ENCODE measurements around the gene KIF26B. TPM values are rescaled to one million over a fixed set of nuclear protein-coding genes. Genes with fewer than 3 reads are reported as not detected.

KIF26B gene
- polyA plus RNA-seq, 1 donor (not counting 4 experiments of a cell fraction or from before 2014, with no cell fraction given), result 0.58 TPM

DNA sequence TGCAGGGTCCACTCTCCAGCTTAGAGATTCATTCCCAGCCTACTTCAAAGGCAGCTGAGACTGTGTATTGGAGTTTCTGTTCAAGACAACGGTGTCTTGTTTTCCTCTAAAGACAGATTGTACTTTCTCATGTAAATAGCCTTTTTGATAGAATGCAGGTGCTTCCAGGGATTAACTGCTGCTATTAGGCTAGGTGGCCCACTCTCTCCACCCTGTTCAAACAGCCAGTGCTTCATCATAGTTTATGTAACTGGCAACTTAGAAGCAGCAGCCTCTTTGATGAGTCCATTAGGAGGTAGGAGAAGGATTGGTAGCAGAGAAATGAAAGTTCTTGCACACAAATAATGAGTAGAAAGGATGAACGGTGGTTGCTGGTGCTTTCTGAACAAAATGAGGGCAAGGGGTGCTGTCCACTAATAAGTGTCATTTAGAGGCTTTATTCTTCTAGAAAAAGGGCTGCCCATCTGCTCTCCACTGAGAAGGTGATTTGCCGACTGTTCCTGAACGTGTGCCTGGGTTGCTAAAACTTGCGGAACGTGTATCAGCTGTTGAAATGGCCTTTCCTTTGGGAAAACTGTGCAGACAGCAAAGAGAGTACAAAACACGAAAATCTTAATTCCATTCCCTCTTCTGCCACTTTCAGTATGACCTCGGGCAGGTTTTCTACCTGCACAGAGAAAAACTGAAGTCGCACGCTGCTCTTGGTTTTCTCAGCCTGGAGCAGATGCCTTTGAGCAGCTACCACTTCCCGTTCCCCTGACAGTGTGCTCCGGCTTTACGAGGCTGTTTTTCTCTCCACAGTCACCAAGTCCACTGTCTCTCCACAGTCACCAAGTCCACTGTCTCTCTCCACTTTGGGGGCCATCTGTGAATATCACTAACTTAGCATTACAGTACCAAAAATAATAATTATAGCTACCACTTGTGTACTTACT lies 228.9 kb downstream of the KIF26B start:
- Histone ChIP-seq H2AFZ (ENCODE audit: control insufficient read depth, low read length) (no peak overlapping the region), H3K79me2 (ENCODE audit: control insufficient read depth, insufficient read depth, low read length) (no peaks in the 10 kb centered on the region), H3K27ac (ENCODE audit: control insufficient read depth, insufficient read depth, low read length) (no peak overlapping the region), H3K4me3 (ENCODE audit: control insufficient read depth in 2 of 3, extremely low read depth in 1 of 3, insufficient read depth in 2 of 3, low read depth in 1 of 3, low read length in 3 of 3) (no peak overlapping the region), H3K27me3 (ENCODE audit: control insufficient read depth, extremely low read depth, insufficient read depth, low read length) (no peaks in the 10 kb centered on the region), H3K4me1 (ENCODE audit: control insufficient read depth, extremely low read depth, insufficient read depth, low read length) (no peaks in the 10 kb centered on the region), H3K9me3 (ENCODE audit: control insufficient read depth, low read depth, low read length) (no peaks in the 10 kb centered on the region), H4K20me1 (ENCODE audit: control insufficient read depth, extremely low read depth, insufficient read depth, low read length) (no peaks in the 10 kb centered on the region), H3K9ac (ENCODE audit: control insufficient read depth, extremely low read depth, insufficient read depth, low read length) (no peak overlapping the region), H3K4me2 (ENCODE audit: control insufficient read depth, extremely low read depth, insufficient read depth, low read depth, low read length) (no peak overlapping the region), H3K36me3 (ENCODE audit: control insufficient read depth in 2 of 2, extremely low read depth in 1 of 2, insufficient read depth in 2 of 2, low read length in 2 of 2) (no peaks in the 10 kb centered on the region), H3K9me1 (ENCODE audit: control insufficient read depth, extremely low read depth, insufficient read depth, low read length) (no peaks in the 10 kb centered on the region)
- dilution Hi-C loops (cut with MboI; ENCODE audit: extremely low pct_ligation_motif_present, low sequenced_read_pairs), result no loop called here
- TF ChIP-seq, protein P1, sequence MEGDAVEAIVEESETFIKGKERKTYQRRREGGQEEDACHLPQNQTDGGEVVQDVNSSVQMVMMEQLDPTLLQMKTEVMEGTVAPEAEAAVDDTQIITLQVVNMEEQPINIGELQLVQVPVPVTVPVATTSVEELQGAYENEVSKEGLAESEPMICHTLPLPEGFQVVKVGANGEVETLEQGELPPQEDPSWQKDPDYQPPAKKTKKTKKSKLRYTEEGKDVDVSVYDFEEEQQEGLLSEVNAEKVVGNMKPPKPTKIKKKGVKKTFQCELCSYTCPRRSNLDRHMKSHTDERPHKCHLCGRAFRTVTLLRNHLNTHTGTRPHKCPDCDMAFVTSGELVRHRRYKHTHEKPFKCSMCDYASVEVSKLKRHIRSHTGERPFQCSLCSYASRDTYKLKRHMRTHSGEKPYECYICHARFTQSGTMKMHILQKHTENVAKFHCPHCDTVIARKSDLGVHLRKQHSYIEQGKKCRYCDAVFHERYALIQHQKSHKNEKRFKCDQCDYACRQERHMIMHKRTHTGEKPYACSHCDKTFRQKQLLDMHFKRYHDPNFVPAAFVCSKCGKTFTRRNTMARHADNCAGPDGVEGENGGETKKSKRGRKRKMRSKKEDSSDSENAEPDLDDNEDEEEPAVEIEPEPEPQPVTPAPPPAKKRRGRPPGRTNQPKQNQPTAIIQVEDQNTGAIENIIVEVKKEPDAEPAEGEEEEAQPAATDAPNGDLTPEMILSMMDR (optimal IDR thresholded peaks at IDR 0.05 in 1 of 3, IDR thresholded peaks at IDR 0.05 in 1 of 3, conservative IDR thresholded peaks at IDR 0.05 in 1 of 3; ENCODE audit: extremely low read depth in 1 of 3, insufficient read depth in 2 of 3, low read length in 3 of 3), result no peak
- no peak for TF ChIP-seq EZH2 (IDR thresholded peaks at IDR 0.05; ENCODE audit: low read length)
- FAIRE-seq (no peak), DNase-seq (ENCODE audit: low read depth, low spot score) (no peak)

DNA sequence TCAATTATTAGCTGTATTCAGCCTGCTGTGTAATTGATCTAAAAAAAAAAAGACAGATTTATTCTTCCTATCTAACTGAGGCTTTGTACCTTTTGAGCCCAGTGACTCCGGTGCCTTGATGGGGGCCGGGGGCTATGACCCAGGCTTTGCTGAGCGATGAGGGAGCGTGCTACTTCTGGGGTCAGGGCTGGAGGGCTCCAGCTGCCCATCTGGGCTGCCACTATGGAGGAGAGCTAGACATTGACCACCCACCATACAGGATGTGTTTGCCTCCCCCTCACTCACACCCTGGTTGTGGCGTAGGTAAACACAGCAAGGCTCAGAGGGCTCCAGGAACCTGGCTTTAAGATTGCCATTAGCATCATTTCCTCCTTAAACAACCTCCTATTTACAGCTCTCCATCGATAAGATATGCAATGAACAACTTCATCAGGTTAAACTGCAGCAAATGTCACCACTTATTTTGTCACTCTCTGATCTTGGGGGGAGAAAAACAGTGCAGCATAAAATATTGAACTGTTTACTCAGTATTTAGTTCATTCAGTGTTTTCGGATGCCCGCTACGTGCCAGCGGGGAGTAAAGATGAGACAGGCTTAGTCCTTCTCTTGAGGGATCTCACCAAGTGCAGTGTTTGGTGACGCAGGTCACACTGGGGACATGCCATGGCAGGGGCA lies 231.6 kb downstream of the KIF26B start:
- FAIRE-seq (no peak), DNase-seq (ENCODE audit: low read depth, low spot score) (no peak)
- Histone ChIP-seq H3K4me3 (ENCODE audit: control insufficient read depth in 2 of 3, extremely low read depth in 1 of 3, insufficient read depth in 2 of 3, low read depth in 1 of 3, low read length in 3 of 3) (no peak overlapping the region), H3K27me3 (ENCODE audit: control insufficient read depth, extremely low read depth, insufficient read depth, low read length) (no peaks in the 10 kb centered on the region), H3K36me3 (ENCODE audit: control insufficient read depth in 2 of 2, extremely low read depth in 1 of 2, insufficient read depth in 2 of 2, low read length in 2 of 2) (no peaks in the 10 kb centered on the region), H3K4me1 (ENCODE audit: control insufficient read depth, extremely low read depth, insufficient read depth, low read length) (no peaks in the 10 kb centered on the region), H3K9ac (ENCODE audit: control insufficient read depth, extremely low read depth, insufficient read depth, low read length) (no peak overlapping the region), H3K9me1 (ENCODE audit: control insufficient read depth, extremely low read depth, insufficient read depth, low read length) (no peaks in the 10 kb centered on the region), H4K20me1 (ENCODE audit: control insufficient read depth, extremely low read depth, insufficient read depth, low read length) (no peaks in the 10 kb centered on the region), H3K4me2 (ENCODE audit: control insufficient read depth, extremely low read depth, insufficient read depth, low read depth, low read length) (no peak overlapping the region), H3K9me3 (ENCODE audit: control insufficient read depth, low read depth, low read length) (no peaks in the 10 kb centered on the region), H2AFZ (ENCODE audit: control insufficient read depth, low read length) (no peak overlapping the region), H3K27ac (ENCODE audit: control insufficient read depth, insufficient read depth, low read length) (no peak overlapping the region), H3K79me2 (ENCODE audit: control insufficient read depth, insufficient read depth, low read length) (no peaks in the 10 kb centered on the region)
- TF ChIP-seq EZH2 (IDR thresholded peaks at IDR 0.05; ENCODE audit: low read length), result no peak
- TF ChIP-seq, protein P1 (optimal IDR thresholded peaks at IDR 0.05 in 1 of 3, IDR thresholded peaks at IDR 0.05 in 1 of 3, conservative IDR thresholded peaks at IDR 0.05 in 1 of 3; ENCODE audit: extremely low read depth in 1 of 3, insufficient read depth in 2 of 3, low read length in 3 of 3), result no peak
- dilution Hi-C loops (cut with MboI; ENCODE audit: extremely low pct_ligation_motif_present, low sequenced_read_pairs), result no loop called here
